ENCODE results near the gene CINP.

DNA sequence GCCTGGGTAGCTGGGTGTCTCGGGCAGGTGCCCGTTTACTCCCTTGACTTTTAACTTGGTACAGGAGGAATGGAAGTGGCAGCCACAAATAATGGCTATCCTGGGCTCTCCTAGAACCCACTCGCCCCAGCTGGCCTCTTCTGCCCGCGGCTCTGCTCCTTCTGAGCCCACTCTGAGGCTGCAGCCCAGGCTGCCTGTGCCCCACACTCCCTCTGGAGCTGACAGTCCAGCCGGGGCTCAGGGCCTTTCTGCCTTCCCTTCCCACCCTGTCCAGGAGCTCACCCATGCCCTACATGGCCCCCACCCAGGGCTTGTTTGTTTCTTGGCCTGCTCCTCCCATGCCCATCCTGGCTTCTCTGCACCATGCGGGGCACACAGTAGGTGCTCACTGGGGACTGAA is 27.5 kb downstream of the CINP start:
- TF ChIP-seq EZH2 (IDR thresholded peaks at IDR 0.05; ENCODE audit: low read length, unreplicated experiment) (no peak), EZH2phosphoT487 (IDR thresholded peaks at IDR 0.05; ENCODE audit: borderline replicate concordance, low read length) (no peak)
